ENCODE results near the gene TNS3. TPM values are rescaled to one million over a fixed set of nuclear protein-coding genes. Genes with fewer than 3 reads are reported as not detected.

The TNS3 gene
- total and polyA plus RNA-seq, 2 of the 13 experiments (the other 11 are each of a cell fraction or from before 2014, with no cell fraction given): 52.9 to 55.7 TPM

GRCh38 chr7:47578579-47579270, 3.2 kb downstream of the TNS3 start (continued):
- TF ChIP-seq ZFP91 (CRISPR knock-in tag; IDR thresholded peaks at IDR 0.05; ENCODE audit: borderline replicate concordance) (0 out of 2 replicates have a peak, but pooled peaks have one; percentile 12), FOSL2 (CRISPR knock-in tag; IDR thresholded peaks at IDR 0.05) (peak; percentile 45; the same call in 1 of the 2 replicates), ADNP (CRISPR knock-in tag; IDR thresholded peaks at IDR 0.05) (no peak), PHF5A (CRISPR knock-in tag; IDR thresholded peaks at IDR 0.05; ENCODE audit: low read depth, unreplicated experiment) (no peak), HDAC2 (CRISPR knock-in tag; IDR thresholded peaks at IDR 0.05) (0 out of 2 replicates have a peak, but pooled peaks have one; percentile 30), NR2F1 (CRISPR knock-in tag; IDR thresholded peaks at IDR 0.05) (no peak), FOXA1 (IDR thresholded peaks at IDR 0.05) (no peak), FOXA1 (CRISPR knock-in tag; IDR thresholded peaks at IDR 0.05) (peak; percentile 62), KAT8 (CRISPR knock-in tag; IDR thresholded peaks at IDR 0.05) (no peak), ZSCAN12 (CRISPR knock-in tag; IDR thresholded peaks at IDR 0.05) (no peak), PCBP2 (optimal IDR thresholded peaks at IDR 0.05; ENCODE audit: low read depth, low read length, poor library complexity, severe bottlenecking) (no peak), ZNF263 (CRISPR knock-in tag; IDR thresholded peaks at IDR 0.05) (peak; percentile 17; the same call in 1 of the 2 replicates), SALL1 (CRISPR knock-in tag; IDR thresholded peaks at IDR 0.05) (peak; percentile 51), FOXA3 (CRISPR knock-in tag; IDR thresholded peaks at IDR 0.05) (peak; percentile 57; the same call in 1 of the 2 replicates), ZNF17 (CRISPR knock-in tag; IDR thresholded peaks at IDR 0.05) (no peak), ZNF30 (CRISPR knock-in tag; IDR thresholded peaks at IDR 0.05) (no peak)
- TF ChIP-seq, protein P1, sequence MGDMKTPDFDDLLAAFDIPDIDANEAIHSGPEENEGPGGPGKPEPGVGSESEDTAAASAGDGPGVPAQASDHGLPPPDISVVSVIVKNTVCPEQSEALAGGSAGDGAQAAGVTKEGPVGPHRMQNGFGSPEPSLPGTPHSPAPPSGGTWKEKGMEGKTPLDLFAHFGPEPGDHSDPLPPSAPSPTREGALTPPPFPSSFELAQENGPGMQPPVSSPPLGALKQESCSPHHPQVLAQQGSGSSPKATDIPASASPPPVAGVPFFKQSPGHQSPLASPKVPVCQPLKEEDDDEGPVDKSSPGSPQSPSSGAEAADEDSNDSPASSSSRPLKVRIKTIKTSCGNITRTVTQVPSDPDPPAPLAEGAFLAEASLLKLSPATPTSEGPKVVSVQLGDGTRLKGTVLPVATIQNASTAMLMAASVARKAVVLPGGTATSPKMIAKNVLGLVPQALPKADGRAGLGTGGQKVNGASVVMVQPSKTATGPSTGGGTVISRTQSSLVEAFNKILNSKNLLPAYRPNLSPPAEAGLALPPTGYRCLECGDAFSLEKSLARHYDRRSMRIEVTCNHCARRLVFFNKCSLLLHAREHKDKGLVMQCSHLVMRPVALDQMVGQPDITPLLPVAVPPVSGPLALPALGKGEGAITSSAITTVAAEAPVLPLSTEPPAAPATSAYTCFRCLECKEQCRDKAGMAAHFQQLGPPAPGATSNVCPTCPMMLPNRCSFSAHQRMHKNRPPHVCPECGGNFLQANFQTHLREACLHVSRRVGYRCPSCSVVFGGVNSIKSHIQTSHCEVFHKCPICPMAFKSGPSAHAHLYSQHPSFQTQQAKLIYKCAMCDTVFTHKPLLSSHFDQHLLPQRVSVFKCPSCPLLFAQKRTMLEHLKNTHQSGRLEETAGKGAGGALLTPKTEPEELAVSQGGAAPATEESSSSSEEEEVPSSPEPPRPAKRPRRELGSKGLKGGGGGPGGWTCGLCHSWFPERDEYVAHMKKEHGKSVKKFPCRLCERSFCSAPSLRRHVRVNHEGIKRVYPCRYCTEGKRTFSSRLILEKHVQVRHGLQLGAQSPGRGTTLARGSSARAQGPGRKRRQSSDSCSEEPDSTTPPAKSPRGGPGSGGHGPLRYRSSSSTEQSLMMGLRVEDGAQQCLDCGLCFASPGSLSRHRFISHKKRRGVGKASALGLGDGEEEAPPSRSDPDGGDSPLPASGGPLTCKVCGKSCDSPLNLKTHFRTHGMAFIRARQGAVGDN (CRISPR knock-in tag; IDR thresholded peaks at IDR 0.05): peak; percentile 31; the same call in 1 of the 2 replicates
- TF ChIP-seq, protein P2, sequence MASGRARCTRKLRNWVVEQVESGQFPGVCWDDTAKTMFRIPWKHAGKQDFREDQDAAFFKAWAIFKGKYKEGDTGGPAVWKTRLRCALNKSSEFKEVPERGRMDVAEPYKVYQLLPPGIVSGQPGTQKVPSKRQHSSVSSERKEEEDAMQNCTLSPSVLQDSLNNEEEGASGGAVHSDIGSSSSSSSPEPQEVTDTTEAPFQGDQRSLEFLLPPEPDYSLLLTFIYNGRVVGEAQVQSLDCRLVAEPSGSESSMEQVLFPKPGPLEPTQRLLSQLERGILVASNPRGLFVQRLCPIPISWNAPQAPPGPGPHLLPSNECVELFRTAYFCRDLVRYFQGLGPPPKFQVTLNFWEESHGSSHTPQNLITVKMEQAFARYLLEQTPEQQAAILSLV (CRISPR knock-in tag; IDR thresholded peaks at IDR 0.05; ENCODE audit: borderline replicate concordance): no peak
- TF ChIP-seq, protein P3, sequence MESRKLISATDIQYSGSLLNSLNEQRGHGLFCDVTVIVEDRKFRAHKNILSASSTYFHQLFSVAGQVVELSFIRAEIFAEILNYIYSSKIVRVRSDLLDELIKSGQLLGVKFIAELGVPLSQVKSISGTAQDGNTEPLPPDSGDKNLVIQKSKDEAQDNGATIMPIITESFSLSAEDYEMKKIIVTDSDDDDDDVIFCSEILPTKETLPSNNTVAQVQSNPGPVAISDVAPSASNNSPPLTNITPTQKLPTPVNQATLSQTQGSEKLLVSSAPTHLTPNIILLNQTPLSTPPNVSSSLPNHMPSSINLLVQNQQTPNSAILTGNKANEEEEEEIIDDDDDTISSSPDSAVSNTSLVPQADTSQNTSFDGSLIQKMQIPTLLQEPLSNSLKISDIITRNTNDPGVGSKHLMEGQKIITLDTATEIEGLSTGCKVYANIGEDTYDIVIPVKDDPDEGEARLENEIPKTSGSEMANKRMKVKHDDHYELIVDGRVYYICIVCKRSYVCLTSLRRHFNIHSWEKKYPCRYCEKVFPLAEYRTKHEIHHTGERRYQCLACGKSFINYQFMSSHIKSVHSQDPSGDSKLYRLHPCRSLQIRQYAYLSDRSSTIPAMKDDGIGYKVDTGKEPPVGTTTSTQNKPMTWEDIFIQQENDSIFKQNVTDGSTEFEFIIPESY (CRISPR knock-in tag; IDR thresholded peaks at IDR 0.05): 0 out of 2 replicates have a peak, but pooled peaks have one; percentile 11

Data from HepG2 (cell line).